ENCODE measurements around the gene PLCB2.
A peak's percentile ranks its signal among the peaks of the same experiment; 100 is the strongest.

The PLCB2 gene

DNA sequence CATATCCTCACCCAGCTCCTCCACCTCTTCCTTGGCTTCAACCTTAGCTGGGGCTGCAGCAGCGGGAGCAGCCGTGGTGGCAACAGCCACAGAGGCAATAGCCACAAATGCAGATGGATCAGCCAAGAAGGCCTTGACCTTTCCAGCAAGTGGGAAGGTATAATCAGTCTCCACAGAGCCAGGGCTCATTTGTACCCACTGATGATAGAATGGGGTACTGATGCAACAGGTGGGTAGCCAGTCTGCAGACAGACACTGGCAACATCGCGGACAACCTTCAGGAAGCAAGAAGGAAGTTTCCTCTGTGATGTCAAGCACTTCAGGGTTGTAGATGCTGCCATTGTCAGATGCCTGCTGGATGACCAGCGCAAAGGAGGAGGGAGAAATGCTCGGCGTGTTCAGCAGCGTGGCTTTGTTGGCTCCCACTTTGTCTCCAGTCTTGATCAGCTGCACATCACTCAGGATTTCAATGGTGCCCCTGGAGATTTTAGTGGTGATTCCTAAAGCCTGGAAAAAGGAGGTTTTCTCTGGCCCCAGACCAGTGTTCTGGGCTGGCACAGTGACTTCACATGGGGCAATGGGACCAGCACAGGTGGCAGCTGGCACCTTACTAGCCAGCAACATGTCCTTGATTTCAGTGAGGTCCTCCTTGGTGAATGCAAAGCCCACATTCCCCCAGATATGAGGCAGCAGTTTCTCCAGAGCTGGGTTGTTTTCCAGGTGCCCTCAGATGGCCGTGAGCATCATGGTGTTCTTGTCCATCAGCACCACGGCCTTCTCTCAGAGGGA lies 4.8 kb upstream of the PLCB2 start:
- Histone ChIP-seq H3K36me3 (ENCODE audit: control insufficient read depth in 2 of 2, insufficient read depth in 1 of 2, low read length in 2 of 2) (no peaks in the 10 kb centered on the region), H3K9me3 (ENCODE audit: control insufficient read depth, insufficient read depth, low read depth, low read length) (no peaks in the 10 kb centered on the region), H3K4me3 (ENCODE audit: low read depth, low read length) (no peak overlapping the region), H3K4me1 (ENCODE audit: control insufficient read depth, insufficient read depth, low read length) (no peaks in the 10 kb centered on the region; the same call in 1 of the 2 replicates), H3K27ac (ENCODE audit: extremely low read depth, low read depth, low read length) (no peak overlapping the region)
- POLR2A ChIA-PET, result interaction anchor here (0.7 kb wide), 1 partner anchor 21 kb away, joined by 4 read pairs; no protein-coding TSS in a partner anchor
- TF ChIP-seq ZBTB48 (tag by site-specific recombination; IDR thresholded peaks at IDR 0.05) (no peak), GLIS2 (tag by site-specific recombination; IDR thresholded peaks at IDR 0.05) (no peak), ZNF335 (tag by site-specific recombination; conservative IDR thresholded peaks at IDR 0.05) (no peak), ZNF311 (tag by site-specific recombination; IDR thresholded peaks at IDR 0.05; ENCODE audit: borderline replicate concordance) (no peak), ZNF391 (tag by site-specific recombination; IDR thresholded peaks at IDR 0.05; ENCODE audit: borderline replicate concordance, low read depth) (no peak), SCRT1 (tag by site-specific recombination; IDR thresholded peaks at IDR 0.05; ENCODE audit: borderline replicate concordance) (peak; percentile 67; the same call in 1 of the 2 replicates), ZNF23 (tag by site-specific recombination; IDR thresholded peaks at IDR 0.05; ENCODE audit: borderline replicate concordance) (no peak), ZNF133 (tag by site-specific recombination; IDR thresholded peaks at IDR 0.05) (no peak), SCRT2 (tag by site-specific recombination; IDR thresholded peaks at IDR 0.05) (peak; percentile 89), ZNF175 (tag by site-specific recombination; IDR thresholded peaks at IDR 0.05) (no peak)
- TF ChIP-seq, protein P1, sequence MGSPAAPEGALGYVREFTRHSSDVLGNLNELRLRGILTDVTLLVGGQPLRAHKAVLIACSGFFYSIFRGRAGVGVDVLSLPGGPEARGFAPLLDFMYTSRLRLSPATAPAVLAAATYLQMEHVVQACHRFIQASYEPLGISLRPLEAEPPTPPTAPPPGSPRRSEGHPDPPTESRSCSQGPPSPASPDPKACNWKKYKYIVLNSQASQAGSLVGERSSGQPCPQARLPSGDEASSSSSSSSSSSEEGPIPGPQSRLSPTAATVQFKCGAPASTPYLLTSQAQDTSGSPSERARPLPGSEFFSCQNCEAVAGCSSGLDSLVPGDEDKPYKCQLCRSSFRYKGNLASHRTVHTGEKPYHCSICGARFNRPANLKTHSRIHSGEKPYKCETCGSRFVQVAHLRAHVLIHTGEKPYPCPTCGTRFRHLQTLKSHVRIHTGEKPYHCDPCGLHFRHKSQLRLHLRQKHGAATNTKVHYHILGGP (tag by site-specific recombination; IDR thresholded peaks at IDR 0.05), result no peak
- TF ChIP-seq, protein P2, sequence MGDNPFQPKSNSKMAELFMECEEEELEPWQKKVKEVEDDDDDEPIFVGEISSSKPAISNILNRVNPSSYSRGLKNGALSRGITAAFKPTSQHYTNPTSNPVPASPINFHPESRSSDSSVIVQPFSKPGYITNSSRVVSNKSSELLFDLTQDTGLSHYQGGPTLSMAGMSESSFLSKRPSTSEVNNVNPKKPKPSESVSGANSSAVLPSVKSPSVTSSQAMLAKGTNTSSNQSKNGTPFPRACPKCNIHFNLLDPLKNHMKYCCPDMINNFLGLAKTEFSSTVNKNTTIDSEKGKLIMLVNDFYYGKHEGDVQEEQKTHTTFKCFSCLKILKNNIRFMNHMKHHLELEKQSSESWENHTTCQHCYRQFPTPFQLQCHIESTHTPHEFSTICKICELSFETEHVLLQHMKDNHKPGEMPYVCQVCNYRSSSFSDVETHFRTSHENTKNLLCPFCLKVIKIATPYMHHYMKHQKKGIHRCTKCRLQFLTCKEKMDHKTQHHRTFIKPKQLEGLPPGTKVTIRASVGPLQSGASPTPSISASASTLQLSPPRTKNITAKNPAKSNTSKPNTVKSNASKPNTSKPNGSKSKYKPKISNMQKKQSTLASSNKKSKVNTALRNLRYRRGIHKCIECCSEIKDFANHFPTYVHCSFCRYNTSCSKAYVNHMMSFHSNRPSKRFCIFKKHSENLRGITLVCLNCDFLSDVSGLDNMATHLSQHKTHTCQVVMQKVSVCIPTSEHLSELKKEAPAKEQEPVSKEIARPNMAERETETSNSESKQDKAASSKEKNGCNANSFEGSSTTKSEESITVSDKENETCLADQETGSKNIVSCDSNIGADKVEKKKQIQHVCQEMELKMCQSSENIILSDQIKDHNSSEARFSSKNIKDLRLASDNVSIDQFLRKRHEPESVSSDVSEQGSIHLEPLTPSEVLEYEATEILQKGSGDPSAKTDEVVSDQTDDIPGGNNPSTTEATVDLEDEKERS (tag by site-specific recombination; IDR thresholded peaks at IDR 0.05), result no peak
- TF ChIP-seq, protein P3, sequence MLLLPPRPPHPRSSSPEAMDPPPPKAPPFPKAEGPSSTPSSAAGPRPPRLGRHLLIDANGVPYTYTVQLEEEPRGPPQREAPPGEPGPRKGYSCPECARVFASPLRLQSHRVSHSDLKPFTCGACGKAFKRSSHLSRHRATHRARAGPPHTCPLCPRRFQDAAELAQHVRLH (tag by site-specific recombination; IDR thresholded peaks at IDR 0.05), result no peak
- CTCF ChIA-PET, result interaction anchor here (0.5 to 16.0 kb wide), 9 partner anchors 9 to 503 kb away, joined by 3 to 248 read pairs (median 3); partner anchors contain the start of genes CCDC9B and INAFM2

DNA sequence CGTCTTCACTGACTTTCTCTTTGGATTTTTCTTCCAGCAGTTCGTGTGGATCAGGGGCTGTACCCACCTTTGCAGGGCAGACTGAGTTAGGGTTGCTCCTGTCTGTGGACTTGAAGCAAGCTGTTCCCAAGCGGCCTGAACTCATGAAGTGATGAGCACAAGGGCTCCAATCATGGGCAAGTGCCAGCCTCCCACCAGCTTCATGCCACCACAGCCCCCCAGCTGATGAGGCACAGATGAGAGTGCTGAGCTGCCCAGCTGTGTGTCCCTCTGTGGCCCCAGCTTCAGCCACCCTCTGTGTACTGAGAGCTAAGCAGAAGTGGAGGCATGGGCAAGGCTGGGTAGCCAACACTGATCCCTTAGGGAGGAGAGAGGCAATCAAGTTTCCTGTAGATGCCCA lies 3.3 kb upstream of the PLCB2 start:
- no peaks in the 10 kb centered on the region for H3K36me3 ChIP-seq (ENCODE audit: control insufficient read depth in 2 of 2, insufficient read depth in 1 of 2, low read length in 2 of 2)
- no peak overlapping the region for H3K4me3 ChIP-seq (ENCODE audit: low read depth, low read length)
- no peaks in the 10 kb centered on the region; the same call in 1 of the 2 replicates for H3K4me1 ChIP-seq (ENCODE audit: control insufficient read depth, insufficient read depth, low read length)
- CTCF ChIA-PET, result interaction anchor here (0.6 to 16.0 kb wide), 14 partner anchors 9 to 264 kb away, joined by 3 to 248 read pairs (median 11); partner anchors contain the start of gene CCDC9B
- no peak overlapping the region for H3K27ac ChIP-seq (ENCODE audit: extremely low read depth, low read depth, low read length)
- POLR2A ChIA-PET, result interaction anchor here (1.5 kb wide), 1 partner anchor 10 kb away, joined by 3 read pairs; no protein-coding TSS in a partner anchor
- TF ChIP-seq, protein P4, sequence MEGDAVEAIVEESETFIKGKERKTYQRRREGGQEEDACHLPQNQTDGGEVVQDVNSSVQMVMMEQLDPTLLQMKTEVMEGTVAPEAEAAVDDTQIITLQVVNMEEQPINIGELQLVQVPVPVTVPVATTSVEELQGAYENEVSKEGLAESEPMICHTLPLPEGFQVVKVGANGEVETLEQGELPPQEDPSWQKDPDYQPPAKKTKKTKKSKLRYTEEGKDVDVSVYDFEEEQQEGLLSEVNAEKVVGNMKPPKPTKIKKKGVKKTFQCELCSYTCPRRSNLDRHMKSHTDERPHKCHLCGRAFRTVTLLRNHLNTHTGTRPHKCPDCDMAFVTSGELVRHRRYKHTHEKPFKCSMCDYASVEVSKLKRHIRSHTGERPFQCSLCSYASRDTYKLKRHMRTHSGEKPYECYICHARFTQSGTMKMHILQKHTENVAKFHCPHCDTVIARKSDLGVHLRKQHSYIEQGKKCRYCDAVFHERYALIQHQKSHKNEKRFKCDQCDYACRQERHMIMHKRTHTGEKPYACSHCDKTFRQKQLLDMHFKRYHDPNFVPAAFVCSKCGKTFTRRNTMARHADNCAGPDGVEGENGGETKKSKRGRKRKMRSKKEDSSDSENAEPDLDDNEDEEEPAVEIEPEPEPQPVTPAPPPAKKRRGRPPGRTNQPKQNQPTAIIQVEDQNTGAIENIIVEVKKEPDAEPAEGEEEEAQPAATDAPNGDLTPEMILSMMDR (tag by site-specific recombination; IDR thresholded peaks at IDR 0.05), result no peak
- TF ChIP-seq SALL2 (tag by site-specific recombination; IDR thresholded peaks at IDR 0.05; ENCODE audit: borderline replicate concordance), result no peak
- TF ChIP-seq HOXC10 (CRISPR knock-in tag; IDR thresholded peaks at IDR 0.05), result no peak
- no peak for TF ChIP-seq ZNF350 (tag by site-specific recombination; IDR thresholded peaks at IDR 0.05)
- no peak for TF ChIP-seq ZNF274 (IDR thresholded peaks at IDR 0.05; ENCODE audit: low read length)
- TF ChIP-seq ZNF274 (tag by site-specific recombination; IDR thresholded peaks at IDR 0.05; ENCODE audit: borderline replicate concordance), result no peak
- no peaks in the 10 kb centered on the region for H3K9me3 ChIP-seq (ENCODE audit: control insufficient read depth, insufficient read depth, low read depth, low read length)
